H1 (cell line): ENCODE results near the gene KIAA0513. TPM values are rescaled to one million over a fixed set of nuclear protein-coding genes. Genes with fewer than 3 reads are reported as not detected.

ENCODE experiments used
- CTCF ChIA-PET: fragments of 300-600 bp; sonication (Branson Sonifier 250); formaldehyde crosslinking; loops from one replicate; lab custom pipeline; 2021; ENCODE audit not compliant: partially characterized antibody; lab: Charles Lee
- POLR2A ChIA-PET: fragments of 300-600 bp; sonication (Branson Sonifier 250); formaldehyde crosslinking; loops from one replicate; lab custom pipeline; 2021; ENCODE audit warnings: inconsistent platforms; ENCODE audit not compliant: partially characterized antibody; lab: Charles Lee
- DNase-seq, 2 experiments: peaks; one replicate each; pipeline versions ENCODE4 v3.0.0 to v3.0.0-alpha.2; 2010 to 2022; ENCODE audit warnings: low spot score in 2 of 2, low read depth in 1 of 2, mixed read lengths in 1 of 2
- FAIRE-seq: peaks from 2 replicates; lab custom pipeline; 2011; peaks lifted over from hg19 to GRCh38; lab: Jason Lieb, UNC
- H2AFZ ChIP-seq: 2 replicates; pipeline ENCODE4 v1.8.1; 2012; ENCODE audit warnings: low read length, inconsistent platforms
- H2AK5ac ChIP-seq: 2 replicates; pipeline ENCODE4 v1.6.1; 2013; ENCODE audit warnings: low read depth, low read length
- H2BK120ac ChIP-seq: replicated peaks from 2 replicates; pipeline ENCODE3; 2013; ENCODE audit warnings: low read depth, low read length, inconsistent platforms
- H2BK12ac ChIP-seq: 2 replicates; pipeline ENCODE4 v1.6.1; 2013; ENCODE audit warnings: low read depth, low read length
- H2BK15ac ChIP-seq: 2 replicates; pipeline ENCODE4 v1.6.1; 2013; ENCODE audit warnings: low read length
- H2BK20ac ChIP-seq: 2 replicates; pipeline ENCODE4 v1.6.1; 2013; ENCODE audit warnings: low read length
- H2BK5ac ChIP-seq: 2 replicates; pipeline ENCODE4 v1.6.1; 2013; ENCODE audit warnings: low read depth, low read length
- H3K14ac ChIP-seq: 2 replicates; pipeline ENCODE4 v1.6.1; 2013; ENCODE audit warnings: inconsistent platforms; ENCODE audit not compliant: insufficient read length
- H3K18ac ChIP-seq: 2 replicates; pipeline ENCODE4 v1.6.1; 2013; ENCODE audit warnings: low read length; ENCODE audit errors: extremely low read depth
- H3K23ac ChIP-seq: 2 replicates; pipeline ENCODE4 v1.6.1; 2013; ENCODE audit warnings: inconsistent platforms; ENCODE audit not compliant: insufficient read length
- H3K23me2 ChIP-seq: 2 replicates; pipeline ENCODE4 v1.6.1; 2013; ENCODE audit warnings: low read depth, low read length
- H3K27ac ChIP-seq: 2 replicates; pipeline ENCODE4 v1.6.1; 2011; ENCODE audit warnings: low read depth, low read length, inconsistent platforms
- H3K27me3 ChIP-seq, 4 experiments: replicated peaks in 1 of 4; 1 replicate in 1 of 4; 2 replicates in 3 of 4; pipeline versions ENCODE4 v1.6.1 to v1.8.1; 2011 to 2013; ENCODE audit warnings: low read length in 3 of 4, mild to moderate bottlenecking in 3 of 4, inconsistent platforms in 2 of 4, mixed read lengths in 2 of 4, moderate library complexity in 1 of 4; ENCODE audit not compliant: control insufficient read depth in 3 of 4, insufficient read depth in 3 of 4; ENCODE audit errors: extremely low read depth in 1 of 4
- H3K36me3 ChIP-seq, 4 experiments: 2 replicates each; pipeline versions ENCODE4 v1.6.1 to v1.8.1; 2011 to 2013; ENCODE audit warnings: mild to moderate bottlenecking in 4 of 4, low read length in 3 of 4, moderate library complexity in 2 of 4, control low read depth in 1 of 4, inconsistent platforms in 1 of 4; ENCODE audit not compliant: insufficient read depth in 4 of 4, control insufficient read depth in 2 of 4
- H3K4ac ChIP-seq: replicated peaks from 2 replicates; pipeline ENCODE3; 2013; ENCODE audit warnings: low read length, low read depth, mixed read lengths, inconsistent platforms; ENCODE audit not compliant: insufficient read length
- H3K4me1 ChIP-seq, 4 experiments: replicated peaks in 1 of 4; 1 replicate in 1 of 4; 2 replicates in 3 of 4; pipeline versions ENCODE4 v1.6.1 to v1.8.1; 2011 to 2013; ENCODE audit warnings: low read length in 3 of 4, inconsistent platforms in 2 of 4, mixed read lengths in 1 of 4; ENCODE audit not compliant: insufficient read depth in 4 of 4, control insufficient read depth in 3 of 4
- H3K4me2 ChIP-seq, 2 experiments: 2 replicates each; pipeline versions ENCODE4 v1.6.1 to v1.8.1; 2011 to 2013; ENCODE audit warnings: low read depth in 2 of 2, low read length in 2 of 2, control low read depth in 1 of 2, inconsistent platforms in 1 of 2, mild to moderate bottlenecking in 1 of 2; ENCODE audit not compliant: insufficient read depth in 1 of 2
- H3K4me3 ChIP-seq, 4 experiments: fragments of 200-600, 300-600 bp in 1 of 4; sonication (generic), shearing (Covaris generic), sonication (Bioruptor Twin) in 1 of 4; 2 replicates each; pipeline versions ENCODE4 v1.5.1 to v1.8.1; 2011 to 2016; ENCODE audit warnings: low read length in 4 of 4, low read depth in 3 of 4, control low read depth in 2 of 4, inconsistent platforms in 2 of 4, mild to moderate bottlenecking in 2 of 4, mixed read lengths in 1 of 4, moderate library complexity in 1 of 4; ENCODE audit not compliant: insufficient read depth in 2 of 4; ENCODE audit errors: extremely low read depth in 1 of 4
- H3K56ac ChIP-seq: replicated peaks from 2 replicates; pipeline ENCODE3; 2013; ENCODE audit warnings: low read depth, mild to moderate bottlenecking, mixed read lengths, low read length, inconsistent platforms; ENCODE audit not compliant: insufficient read length
- H3K79me1 ChIP-seq: 2 replicates; pipeline ENCODE4 v1.6.1; 2013; ENCODE audit warnings: low read depth, low read length, control low read depth
- H3K79me2 ChIP-seq, 2 experiments: 2 replicates each; pipeline versions ENCODE4 v1.6.1 to v1.8.1; 2012 to 2013; ENCODE audit warnings: low read length in 2 of 2, mild to moderate bottlenecking in 2 of 2, inconsistent platforms in 1 of 2; ENCODE audit not compliant: insufficient read depth in 2 of 2, control insufficient read depth in 1 of 2
- H3K9ac ChIP-seq, 4 experiments: replicated peaks in 1 of 4; 1 replicate in 1 of 4; 2 replicates in 3 of 4; pipeline versions ENCODE4 v1.6.1 to v1.8.1; 2011 to 2013; ENCODE audit warnings: low read depth in 3 of 4, low read length in 3 of 4, control low read depth in 2 of 4, mild to moderate bottlenecking in 2 of 4, moderate library complexity in 2 of 4, inconsistent platforms in 1 of 4; ENCODE audit errors: extremely low read depth in 1 of 4
- H3K9me3 ChIP-seq, 2 experiments: 2 replicates each; pipeline versions ENCODE4 v1.6.1 to v1.8.1; 2012 to 2013; ENCODE audit warnings: mild to moderate bottlenecking in 2 of 2, moderate library complexity in 2 of 2, control low read depth in 1 of 2, inconsistent platforms in 1 of 2, low read depth in 1 of 2, low read length in 1 of 2, mixed read lengths in 1 of 2; ENCODE audit not compliant: insufficient read depth in 2 of 2
- H4K20me1 ChIP-seq, 2 experiments: replicated peaks in 1 of 2; 2 replicates each; pipeline versions ENCODE3 to v1.8.1; 2011 to 2013; ENCODE audit warnings: inconsistent platforms in 2 of 2, low read length in 2 of 2, mild to moderate bottlenecking in 1 of 2; ENCODE audit not compliant: insufficient read depth in 2 of 2, control insufficient read depth in 1 of 2
- H4K5ac ChIP-seq: 2 replicates; pipeline ENCODE4 v1.6.1; 2013; ENCODE audit warnings: low read length, low read depth, mixed read lengths, inconsistent platforms; ENCODE audit not compliant: insufficient read length
- H4K8ac ChIP-seq: 2 replicates; pipeline ENCODE4 v1.8.0; 2013; ENCODE audit warnings: mild to moderate bottlenecking, moderate library complexity, low read length, inconsistent platforms; ENCODE audit not compliant: insufficient read depth; ENCODE audit errors: extremely low read depth
- H4K91ac ChIP-seq: replicated peaks from 2 replicates; pipeline ENCODE3; 2013; ENCODE audit warnings: low read length, mixed read lengths, inconsistent platforms; ENCODE audit not compliant: insufficient read length
- ATF2 ChIP-seq: IDR thresholded peaks from 2 replicates; pipeline ENCODE4 v1.6.1; 2012; ENCODE audit warnings: low read length, inconsistent platforms
- BCL11A ChIP-seq, 2 experiments: IDR thresholded peaks; one replicate each; pipeline ENCODE4 v1.6.1; 2011; ENCODE audit warnings: low read depth in 2 of 2, low read length in 2 of 2, mild to moderate bottlenecking in 2 of 2
- FOSL1 ChIP-seq: IDR thresholded peaks from 2 replicates; pipeline ENCODE4 v1.6.1; 2011; ENCODE audit warnings: mild to moderate bottlenecking, low read depth, low read length, moderate library complexity; ENCODE audit not compliant: insufficient read depth
- HDAC2 ChIP-seq, 2 experiments: fragments of 300-600 bp in 1 of 2; sonication (generic) in 1 of 2; IDR thresholded peaks; 2 replicates each; pipeline ENCODE4 v1.6.1; 2011 to 2012; ENCODE audit warnings: low read depth in 2 of 2, low read length in 2 of 2, mild to moderate bottlenecking in 2 of 2, moderate library complexity in 2 of 2, borderline replicate concordance in 1 of 2, inconsistent platforms in 1 of 2
- MAX ChIP-seq: IDR thresholded peaks from 2 replicates; pipeline ENCODE4 v1.6.1; 2012; ENCODE audit warnings: inconsistent platforms
- NRF1 ChIP-seq: IDR thresholded peaks from 2 replicates; pipeline ENCODE4 v1.6.1; 2011; ENCODE audit warnings: mild to moderate bottlenecking, low read depth, low read length, improper control_type of control experiment
- RAD21 ChIP-seq, 2 experiments: IDR thresholded peaks in 1 of 2; conservative IDR thresholded peaks in 1 of 2; 2 replicates each; pipeline ENCODE4 v1.6.1; 2011; ENCODE audit warnings: low read depth in 2 of 2, low read length in 2 of 2, improper control_type of control experiment in 1 of 2, inconsistent platforms in 1 of 2, mild to moderate bottlenecking in 1 of 2, moderate library complexity in 1 of 2
- SIRT6 ChIP-seq: IDR thresholded peaks from one replicate; pipeline ENCODE4 v1.7.1; 2012; ENCODE audit warnings: low read length, inconsistent platforms
- TAF7 ChIP-seq: optimal IDR thresholded peaks from 2 replicates; pipeline ENCODE3; 2011; ENCODE audit warnings: low read depth, mild to moderate bottlenecking, inconsistent platforms, low read length, moderate library complexity, borderline replicate concordance
- USF2 ChIP-seq: IDR thresholded peaks from 2 replicates; pipeline ENCODE4 v1.6.1; 2011; ENCODE audit warnings: low read length, improper control_type of control experiment
- WGBS, 2 experiments: shearing (Covaris generic) in 1 of 2; methylation state at CpG; one replicate each; pipeline versions ENCODE4 v1.1.6 to v1.1.7; 2013 to 2015; ENCODE audit warnings: low lambda C conversion rate in 2 of 2, mixed read lengths in 2 of 2, inconsistent platforms in 1 of 2, low coverage in 1 of 2, missing lambda C conversion rate in 1 of 2; ENCODE audit not compliant: insufficient replicate concordance in 2 of 2, insufficient coverage in 1 of 2, insufficient read length in 1 of 2; ENCODE audit errors: extremely low coverage in 1 of 2, missing lambda C conversion rate in 1 of 2; 5-methylcytosine and 5-hydroxymethylcytosine counted together
- polyA plus RNA-seq, 7 experiments: library from polyadenylated mRNA; depleted of rRNA in 3 of 7; stranded (reverse) in 5 of 7; unstranded in 2 of 7; fragments of >200 nt in 5 of 7; fragments of 200-250 nt in 2 of 7; gene quantifications; 1 replicate in 5 of 7; 2 replicates in 1 of 7; 4 replicates in 1 of 7; pipeline versions ENCODE4 v1.2.1 to v1.2.3, GENCODE V29; 2011 to 2013; ENCODE audit warnings: missing spikeins in 2 of 7, mixed read lengths in 2 of 7
- total RNA-seq: library from RNA; stranded (reverse); fragmentation: NEBNext Ultra II Directional; extraction: Animal tissue kit (Norgen Biotek cat#: 25700); gene quantifications from 2 replicates; pipeline ENCODE4 v1.2.1, GENCODE V29; 2021

Gene KIAA0513
- total and polyA plus RNA-seq, 2 of the 8 experiments (the other 6 are each of a cell fraction or from before 2014, with no cell fraction given) = 2.1 to 6.1 TPM

GRCh38 chr16:85017151-85017550 is 10.4 kb upstream of the KIAA0513 start:
- Histone ChIP-seq H3K4me2 (no peak overlapping the region), H2BK20ac (no peak overlapping the region), H2BK5ac (no peak overlapping the region), H3K79me2 (no peaks in the 10 kb centered on the region), H2BK120ac (no peak overlapping the region), H4K8ac (no peak overlapping the region), H2BK12ac (no peak overlapping the region), H3K4me3 (no peak overlapping the region), H3K9me3 (no peaks in the 10 kb centered on the region), H2AK5ac (no peak overlapping the region), H4K91ac (no peak overlapping the region), H3K79me1 (no peaks in the 10 kb centered on the region), H3K27me3 (no peaks in the 10 kb centered on the region), H2AFZ (no peak overlapping the region), H3K4me1 (no peaks in the 10 kb centered on the region; a peak in 1 of 7 replicates), H3K23me2 (no peaks in the 10 kb centered on the region), H2BK15ac (no peak overlapping the region), H3K36me3 (no peaks in the 10 kb centered on the region), H3K27ac (no peak overlapping the region), H3K14ac (no peak overlapping the region), H3K4ac (no peak overlapping the region), H3K18ac (no peak overlapping the region), H3K23ac (no peak overlapping the region), H4K5ac (no peak overlapping the region), H4K20me1 (no peaks in the 10 kb centered on the region), H3K9ac (no peak overlapping the region), H3K56ac (no peak overlapping the region)
- 85% methylated on average over 4 of the region's 4 CpGs; no CpG with 5 or more reads in 1 of the 2 experiments for WGBS, 2 experiments
- FAIRE-seq (no peak), DNase-seq (no peak)
- CTCF ChIA-PET = interaction anchor here (2.6 kb wide), 1 partner anchor 40 kb away, joined by 12 read pairs; no protein-coding TSS in a partner anchor
- POLR2A ChIA-PET = no interaction called here
- TF ChIP-seq FOSL1 (no peak), MAX (no peak), ATF2 (no peak), USF2 (no peak), TAF7 (no peak), HDAC2 (IDR thresholded peaks at IDR 0.05; ENCODE audit: borderline replicate concordance in 1 of 2, low read depth in 2 of 2, low read length in 2 of 2) (no peak), SIRT6 (no peak), BCL11A (IDR thresholded peaks at IDR 0.05; ENCODE audit: low read depth in 2 of 2, low read length in 2 of 2) (no peak), RAD21 (IDR thresholded peaks at IDR 0.05 in 1 of 2, conservative IDR thresholded peaks at IDR 0.05 in 1 of 2; ENCODE audit: low read depth in 2 of 2, low read length in 2 of 2) (no peak), NRF1 (no peak)
